Uterus (tissue), 4 donors: ENCODE results near the gene FASN. TPM values are rescaled to one million over a fixed set of nuclear protein-coding genes. Genes with fewer than 3 reads are reported as not detected.

Experiments
- DNase-seq, 2 donors: peaks; one replicate each; pipeline ENCODE4 v3.0.0-alpha.2; 2019 to 2020
- H3K27ac ChIP-seq, 2 donors: fragments of 200-600 bp; sonication (generic); 1 replicate in 1 of 2; 2 replicates in 1 of 2; pipeline ENCODE4 v1.5.1; 2016 to 2018
- H3K27me3 ChIP-seq, 2 donors: fragments of 200-600 bp; sonication (generic); one replicate each; pipeline ENCODE4 v1.5.1; 2018 to 2019; ENCODE audit warnings: control low read depth in 1 of 2
- H3K36me3 ChIP-seq, 2 donors: fragments of 200-600 bp; sonication (generic); one replicate each; pipeline ENCODE4 v1.5.1; 2019; ENCODE audit warnings: control low read depth in 1 of 2
- H3K4me1 ChIP-seq, 2 donors: fragments of 200-600 bp; sonication (generic); one replicate each; pipeline ENCODE4 v1.5.1; 2018 to 2019; ENCODE audit warnings: control low read depth in 1 of 2
- H3K4me3 ChIP-seq, 2 donors: fragments of 200-600 bp; sonication (generic); 1 replicate in 1 of 2; 2 replicates in 1 of 2; pipeline ENCODE4 v1.5.1; 2018 to 2019; ENCODE audit warnings: mild to moderate bottlenecking in 1 of 2
- H3K9me3 ChIP-seq, 2 donors: fragments of 200-600 bp; sonication (generic); one replicate each; pipeline ENCODE4 v1.5.1; 2019; ENCODE audit warnings: control low read depth in 1 of 2
- CTCF ChIP-seq, 4 experiments: fragments of 200-600 bp in 2 of 4; fragments of 450-650 bp in 2 of 4; sonication (generic) in 2 of 4; IDR thresholded peaks; one replicate each; pipeline ENCODE4 v1.5.1; 2016 to 2019; ENCODE audit warnings: antibody characterized with exemption in 4 of 4, mild to moderate bottlenecking in 2 of 4, moderate library complexity in 1 of 4
- POLR2A ChIP-seq, 2 donors: fragments of 450-650 bp; IDR thresholded peaks; one replicate each; pipeline ENCODE4 v1.6.1; 2016; ENCODE audit warnings: antibody characterized with exemption in 2 of 2, mild to moderate bottlenecking in 1 of 2, moderate library complexity in 1 of 2
- intact Hi-C: fragments of 100-400 bp; cut with DNase I; formaldehyde crosslinking; loops from one replicate; pipeline ENCODE4 v1.15.1; 2023; ENCODE audit warnings: low total_unique reads
- total RNA-seq, 4 donors: library from RNA; depleted of rRNA in 3 of 4; stranded (reverse); fragments of >200 nt in 3 of 4; gene quantifications; one replicate each; pipeline versions ENCODE4 v1.1.0 to v1.2.4, GENCODE V29; 2014 to 2023
- donor health status: DM: yes; HTN: yes; CAD: no.

FASN gene
- total RNA-seq, 4 donors from 2014 or later: 5.3 to 59.4 (median 23.4) TPM

- DNase-seq: no peak
- H3K4me3 ChIP-seq: no peak overlapping the region
- H3K36me3 ChIP-seq: no peaks in the 10 kb centered on the region
- no peak for TF ChIP-seq CTCF (IDR thresholded peaks at IDR 0.05)
- TF ChIP-seq POLR2A (IDR thresholded peaks at IDR 0.05): no peak
- no peaks in the 10 kb centered on the region for H3K4me1 ChIP-seq
- no peaks in the 10 kb centered on the region for H3K27me3 ChIP-seq
- no peak overlapping the region for H3K27ac ChIP-seq
- intact Hi-C loops: no loop called here
- no peaks in the 10 kb centered on the region for H3K9me3 ChIP-seq
These were observed 15.4 kb upstream of the FASN start for GRCh38 chr17:82113422-82113821.

DNA sequence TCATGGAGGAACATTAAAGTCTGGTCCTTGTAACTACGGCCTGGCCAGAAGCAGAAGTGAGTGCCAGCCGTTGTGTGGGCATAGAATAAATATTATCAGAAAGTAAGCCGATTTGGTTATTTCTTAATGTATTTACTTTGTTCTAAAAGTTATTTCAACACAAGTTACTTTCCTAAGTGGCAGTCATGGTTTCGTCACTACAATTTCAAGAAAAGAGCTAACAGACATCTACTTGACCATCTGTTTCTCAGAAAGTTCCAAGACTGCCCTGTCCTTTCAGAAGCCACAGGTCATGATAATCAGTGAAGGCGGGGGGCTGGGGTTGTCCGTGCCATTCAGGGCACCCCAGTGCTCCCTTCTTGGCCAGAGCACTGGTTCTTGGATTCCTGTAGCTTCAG, 14.9 kb upstream of the FASN start:
- no peaks in the 10 kb centered on the region for H3K9me3 ChIP-seq
- TF ChIP-seq CTCF (IDR thresholded peaks at IDR 0.05) (no peak), POLR2A (IDR thresholded peaks at IDR 0.05) (no peak)
- no peaks in the 10 kb centered on the region for H3K36me3 ChIP-seq
- no peaks in the 10 kb centered on the region for H3K27me3 ChIP-seq
- H3K4me3 ChIP-seq: no peak overlapping the region
- no peak overlapping the region for H3K27ac ChIP-seq
- intact Hi-C loops: no loop called here
- no peaks in the 10 kb centered on the region for H3K4me1 ChIP-seq
- DNase-seq: no peak

GRCh38 chr17:82112181-82112913, 14.3 kb upstream of the FASN start:
- no peak for DNase-seq
- Histone ChIP-seq H3K4me3 (no peak overlapping the region), H3K27ac (no peak overlapping the region), H3K9me3 (no peaks in the 10 kb centered on the region), H3K4me1 (no peaks in the 10 kb centered on the region), H3K27me3 (no peaks in the 10 kb centered on the region), H3K36me3 (no peaks in the 10 kb centered on the region)
- TF ChIP-seq CTCF (IDR thresholded peaks at IDR 0.05) (no peak), POLR2A (IDR thresholded peaks at IDR 0.05) (no peak)
- intact Hi-C loops: no loop called here

GRCh38 chr17:82110298-82110697, 12.3 kb upstream of the FASN start:
- Histone ChIP-seq H3K9me3 (no peaks in the 10 kb centered on the region), H3K27me3 (no peaks in the 10 kb centered on the region), H3K27ac (no peak overlapping the region), H3K4me3 (no peak overlapping the region), H3K36me3 (no peaks in the 10 kb centered on the region), H3K4me1 (peaks cover 0 to 4% of the 10 kb centered on the region in 2 donors)
- intact Hi-C loops: no loop called here
- TF ChIP-seq POLR2A (IDR thresholded peaks at IDR 0.05): no peak
- no peak for DNase-seq

DNA sequence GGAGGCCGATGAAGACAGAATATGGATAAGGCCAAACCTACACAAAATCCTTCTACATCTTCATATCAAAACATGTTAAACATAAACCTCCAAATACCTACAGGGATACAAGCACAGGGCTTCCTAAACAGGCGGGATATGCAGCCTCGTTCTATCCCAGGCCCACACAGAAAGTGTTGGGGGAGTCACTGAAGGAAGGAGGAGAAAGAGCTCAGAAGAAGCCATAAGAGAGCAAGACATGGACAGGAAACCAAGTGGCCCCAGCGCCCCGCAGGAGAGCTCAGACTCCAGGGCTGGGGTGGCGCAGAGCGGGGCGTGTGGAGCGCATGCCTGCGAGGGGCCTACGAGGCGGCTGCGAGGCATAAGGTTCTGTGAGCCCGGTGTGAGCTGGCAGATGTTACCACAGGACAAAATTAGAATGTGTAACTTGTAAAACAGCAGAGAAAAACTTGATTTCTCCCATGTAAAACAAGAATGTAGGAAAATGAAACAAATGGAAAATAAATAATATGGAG, 11.0 kb upstream of the FASN start:
- no peak for DNase-seq
- Histone ChIP-seq H3K27me3 (no peaks in the 10 kb centered on the region), H3K9me3 (no peaks in the 10 kb centered on the region), H3K27ac (no peak overlapping the region), H3K4me1 (peaks cover 0 to 6% of the 10 kb centered on the region in 2 donors), H3K36me3 (no peaks in the 10 kb centered on the region), H3K4me3 (no peak overlapping the region)
- TF ChIP-seq POLR2A (IDR thresholded peaks at IDR 0.05): no peak
- no peak for TF ChIP-seq CTCF (IDR thresholded peaks at IDR 0.05)
- intact Hi-C loops: no loop called here
